ENCODE data around the gene TMPRSS13.
A peak's percentile ranks its signal among the peaks of the same experiment; 100 is the strongest.

Gene TMPRSS13

DNA sequence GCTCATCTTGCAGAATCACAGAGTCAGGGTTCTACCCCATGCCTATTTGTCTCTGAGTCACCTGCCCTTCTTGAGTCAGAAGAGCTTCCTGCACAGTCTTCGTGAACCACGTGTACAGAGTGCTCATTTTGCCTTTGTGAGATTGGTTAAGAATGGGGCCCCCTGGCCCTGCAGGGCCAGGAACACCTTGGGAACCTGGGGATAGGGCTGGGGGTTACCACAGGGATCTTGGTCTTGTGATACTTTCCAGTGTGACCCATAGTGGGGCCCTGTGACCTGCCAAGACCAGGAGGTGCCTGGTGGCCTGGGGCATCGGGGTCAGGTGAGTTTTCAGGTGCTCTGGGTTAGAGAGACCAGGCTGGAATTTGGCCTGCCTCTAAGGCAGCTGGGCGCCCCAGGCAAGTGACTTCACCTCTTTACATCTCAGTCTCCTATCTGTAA lies 9.4 kb downstream of the TMPRSS13 start:
- in situ Hi-C loops (cut with MboI; ENCODE audit: low pct_unique_long_range_greater_than_20kb, low sequenced_read_pairs, unreplicated experiment), result no loop called here
- peak; percentile 61 for DNase-seq (ENCODE audit: low spot score)
- TF ChIP-seq, protein P1, sequence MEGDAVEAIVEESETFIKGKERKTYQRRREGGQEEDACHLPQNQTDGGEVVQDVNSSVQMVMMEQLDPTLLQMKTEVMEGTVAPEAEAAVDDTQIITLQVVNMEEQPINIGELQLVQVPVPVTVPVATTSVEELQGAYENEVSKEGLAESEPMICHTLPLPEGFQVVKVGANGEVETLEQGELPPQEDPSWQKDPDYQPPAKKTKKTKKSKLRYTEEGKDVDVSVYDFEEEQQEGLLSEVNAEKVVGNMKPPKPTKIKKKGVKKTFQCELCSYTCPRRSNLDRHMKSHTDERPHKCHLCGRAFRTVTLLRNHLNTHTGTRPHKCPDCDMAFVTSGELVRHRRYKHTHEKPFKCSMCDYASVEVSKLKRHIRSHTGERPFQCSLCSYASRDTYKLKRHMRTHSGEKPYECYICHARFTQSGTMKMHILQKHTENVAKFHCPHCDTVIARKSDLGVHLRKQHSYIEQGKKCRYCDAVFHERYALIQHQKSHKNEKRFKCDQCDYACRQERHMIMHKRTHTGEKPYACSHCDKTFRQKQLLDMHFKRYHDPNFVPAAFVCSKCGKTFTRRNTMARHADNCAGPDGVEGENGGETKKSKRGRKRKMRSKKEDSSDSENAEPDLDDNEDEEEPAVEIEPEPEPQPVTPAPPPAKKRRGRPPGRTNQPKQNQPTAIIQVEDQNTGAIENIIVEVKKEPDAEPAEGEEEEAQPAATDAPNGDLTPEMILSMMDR (IDR thresholded peaks at IDR 0.05; ENCODE audit: extremely low read depth, insufficient read depth, missing control alignments), result no peak

DNA sequence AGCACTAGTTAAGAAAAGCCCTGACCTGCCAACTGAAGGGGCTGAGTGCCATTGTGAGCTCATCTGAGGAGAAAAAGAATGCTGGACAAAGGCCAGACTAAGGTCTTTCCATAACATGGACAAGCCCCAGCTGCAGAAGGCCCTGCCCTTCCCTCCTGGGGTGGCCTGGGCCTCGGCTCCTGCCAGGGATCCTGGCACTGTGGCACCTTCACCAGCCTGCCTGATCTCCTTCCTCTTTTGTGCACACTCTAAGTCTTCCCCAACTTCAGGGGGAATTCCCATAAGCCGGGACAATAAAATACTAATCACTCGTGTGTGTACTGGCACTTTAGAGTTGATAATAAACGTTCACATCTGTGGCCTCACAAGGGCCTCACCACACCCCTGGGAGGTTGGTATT lies 9.9 kb downstream of the TMPRSS13 start:
- in situ Hi-C loops (cut with MboI; ENCODE audit: low pct_unique_long_range_greater_than_20kb, low sequenced_read_pairs, unreplicated experiment), result no loop called here
- TF ChIP-seq, protein P1 (IDR thresholded peaks at IDR 0.05; ENCODE audit: extremely low read depth, insufficient read depth, missing control alignments), result no peak

DNA sequence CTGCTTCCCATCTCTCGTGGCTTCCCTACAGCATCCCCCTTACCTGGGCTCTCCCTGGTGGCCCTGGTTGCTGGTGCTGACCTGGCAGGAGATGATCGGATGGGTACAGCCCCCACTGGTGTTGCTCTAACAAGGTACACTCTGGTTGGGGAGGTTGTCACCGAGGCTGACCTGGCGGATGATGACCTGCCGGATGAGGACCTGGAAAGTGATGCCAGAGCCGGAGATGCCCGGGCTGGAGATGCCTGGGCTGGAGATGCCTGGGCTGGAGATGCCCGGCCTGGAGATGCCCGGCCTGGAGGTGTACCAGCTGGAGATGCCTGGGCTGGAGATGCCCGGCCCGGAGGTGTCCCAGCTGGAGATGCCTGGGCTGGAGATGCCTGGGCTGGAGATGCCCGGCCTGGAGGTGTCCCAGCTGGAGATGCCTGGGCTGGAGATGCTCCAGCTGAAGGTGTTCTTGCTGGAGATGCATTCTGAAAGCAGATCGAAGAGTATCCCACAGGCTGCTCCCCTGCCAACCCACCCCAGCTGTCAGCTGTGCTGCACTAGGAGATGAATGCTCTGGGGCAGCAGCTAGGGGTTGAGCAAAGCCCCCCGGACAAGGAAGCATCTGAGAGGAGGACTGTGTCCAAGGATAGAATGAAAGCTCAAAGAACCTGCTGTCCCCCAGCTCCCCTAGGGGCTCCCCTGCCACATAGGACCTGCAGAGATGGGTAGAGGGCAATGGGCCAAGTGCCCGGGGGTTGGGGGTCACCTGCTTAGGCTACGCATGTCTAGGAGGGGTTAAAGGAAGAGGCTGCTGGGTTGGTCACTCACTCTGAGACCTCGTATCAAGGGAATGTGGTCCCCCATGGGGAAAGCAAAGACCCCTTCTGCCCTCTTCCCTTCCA lies 10.6 kb downstream of the TMPRSS13 start:
- TF ChIP-seq, protein P1 (IDR thresholded peaks at IDR 0.05; ENCODE audit: extremely low read depth, insufficient read depth, missing control alignments), result no peak
- in situ Hi-C loops (cut with MboI; ENCODE audit: low pct_unique_long_range_greater_than_20kb, low sequenced_read_pairs, unreplicated experiment), result no loop called here

More for the DNA sequence above, 9.9 kb downstream of the TMPRSS13 start:
- DNase-seq (ENCODE audit: low spot score), result no peak

DNA sequence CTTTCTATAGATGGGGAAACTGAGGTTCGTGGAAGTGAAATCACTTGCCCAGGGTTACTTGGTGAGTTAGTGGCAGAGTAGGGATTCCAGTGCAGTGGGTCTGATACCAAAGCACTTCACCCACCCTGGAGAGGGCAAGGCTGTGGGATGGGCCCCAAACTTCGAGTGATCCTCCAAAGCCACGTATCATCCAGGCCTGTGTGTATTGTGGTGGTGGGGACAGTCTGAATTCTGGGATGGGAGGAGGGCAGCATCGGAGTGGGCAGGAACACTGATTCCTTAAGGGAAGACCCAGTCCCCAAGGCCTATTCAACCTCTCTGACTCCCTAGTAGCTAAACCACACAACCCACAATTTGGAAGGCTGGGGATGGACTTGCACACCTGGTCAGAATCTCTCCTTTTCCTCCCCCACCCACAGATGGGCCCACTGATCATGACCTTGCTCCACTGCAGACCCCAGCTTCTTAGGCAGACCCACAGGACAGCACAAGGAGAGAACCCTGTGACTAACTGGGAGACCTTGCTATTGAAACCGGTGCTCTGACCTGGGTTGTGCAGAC lies 11.5 kb downstream of the TMPRSS13 start:
- in situ Hi-C loops (cut with MboI; ENCODE audit: low pct_unique_long_range_greater_than_20kb, low sequenced_read_pairs, unreplicated experiment), result no loop called here
- TF ChIP-seq, protein P1 (IDR thresholded peaks at IDR 0.05; ENCODE audit: extremely low read depth, insufficient read depth, missing control alignments), result no peak
- no peak for DNase-seq (ENCODE audit: low spot score)

More for the DNA sequence above, 10.6 kb downstream of the TMPRSS13 start:
- DNase-seq (ENCODE audit: low spot score), result no peak

DNA sequence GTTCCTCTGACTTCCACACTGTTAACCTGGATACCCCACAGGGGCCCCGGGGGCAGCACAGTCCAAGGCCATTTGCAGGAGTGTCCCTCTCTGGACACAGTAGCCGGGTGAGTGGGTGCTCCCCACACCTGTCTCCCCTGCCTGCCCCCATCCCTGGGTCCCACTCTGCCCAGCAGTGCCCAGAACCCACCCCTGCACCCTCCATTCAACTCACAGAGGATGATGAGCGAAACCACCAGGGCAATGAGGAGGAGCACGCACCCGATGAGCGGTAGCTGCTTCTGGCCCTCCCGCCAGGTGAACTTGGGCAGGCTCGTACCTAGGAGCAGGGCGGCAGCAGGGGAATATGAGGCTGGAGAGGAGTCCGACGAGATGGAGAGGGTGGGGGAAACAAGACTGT lies 12.2 kb downstream of the TMPRSS13 start:
- no peak for DNase-seq (ENCODE audit: low spot score)
- in situ Hi-C loops (cut with MboI; ENCODE audit: low pct_unique_long_range_greater_than_20kb, low sequenced_read_pairs, unreplicated experiment), result no loop called here
- TF ChIP-seq, protein P1 (IDR thresholded peaks at IDR 0.05; ENCODE audit: extremely low read depth, insufficient read depth, missing control alignments), result no peak

DNA sequence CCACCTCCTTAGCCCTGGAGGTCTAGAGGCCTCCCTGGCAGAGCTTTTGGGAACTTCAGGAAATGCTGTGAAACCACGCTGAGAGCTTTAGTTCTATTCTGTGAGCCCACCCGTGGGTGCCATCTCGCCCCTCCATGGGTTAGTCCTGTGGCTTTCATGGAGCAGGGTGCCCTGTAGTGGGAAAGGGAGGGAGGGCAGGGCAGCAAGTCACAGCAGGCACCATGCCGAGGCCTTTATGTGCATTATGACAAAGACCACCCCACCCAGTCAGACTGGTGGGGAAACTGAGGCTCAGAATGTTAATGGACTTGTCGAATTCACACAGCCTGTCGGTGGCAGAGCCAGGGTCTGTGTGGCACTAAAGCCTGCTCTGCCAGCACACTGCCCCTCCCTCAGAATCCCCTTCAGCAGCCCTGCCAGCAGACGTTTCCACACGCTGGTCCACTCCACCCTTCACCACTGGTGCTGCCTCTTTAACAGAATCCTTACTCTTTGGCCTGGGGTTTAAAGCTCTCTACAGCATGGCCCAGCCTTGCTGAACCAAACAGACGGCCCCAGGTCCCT lies 13.4 kb downstream of the TMPRSS13 start:
- DNase-seq (ENCODE audit: low spot score), result no peak
- TF ChIP-seq, protein P1 (IDR thresholded peaks at IDR 0.05; ENCODE audit: extremely low read depth, insufficient read depth, missing control alignments), result no peak
- in situ Hi-C loops (cut with MboI; ENCODE audit: low pct_unique_long_range_greater_than_20kb, low sequenced_read_pairs, unreplicated experiment), result no loop called here
